C4-2B (cell line): ENCODE results near the gene DNAH14.

Experiments
- H3K27ac ChIP-seq: fragments of 450-650 bp; 2 replicates; pipeline ENCODE4 v1.5.1; 2017
- ZFX ChIP-seq: fragments of 450-650 bp; IDR thresholded peaks from 2 replicates; pipeline ENCODE4 v1.6.1; 2017
- TF ChIP-seq, protein P1 (sequence below): fragments of 450-650 bp; conservative IDR thresholded peaks from 2 replicates; pipeline ENCODE4 v1.5.1; 2017; ENCODE audit warnings: mild to moderate bottlenecking

Gene DNAH14

GRCh38 chr1:225440380-225441221, 511.1 kb downstream of the DNAH14 start:
- TF ChIP-seq, protein P1, sequence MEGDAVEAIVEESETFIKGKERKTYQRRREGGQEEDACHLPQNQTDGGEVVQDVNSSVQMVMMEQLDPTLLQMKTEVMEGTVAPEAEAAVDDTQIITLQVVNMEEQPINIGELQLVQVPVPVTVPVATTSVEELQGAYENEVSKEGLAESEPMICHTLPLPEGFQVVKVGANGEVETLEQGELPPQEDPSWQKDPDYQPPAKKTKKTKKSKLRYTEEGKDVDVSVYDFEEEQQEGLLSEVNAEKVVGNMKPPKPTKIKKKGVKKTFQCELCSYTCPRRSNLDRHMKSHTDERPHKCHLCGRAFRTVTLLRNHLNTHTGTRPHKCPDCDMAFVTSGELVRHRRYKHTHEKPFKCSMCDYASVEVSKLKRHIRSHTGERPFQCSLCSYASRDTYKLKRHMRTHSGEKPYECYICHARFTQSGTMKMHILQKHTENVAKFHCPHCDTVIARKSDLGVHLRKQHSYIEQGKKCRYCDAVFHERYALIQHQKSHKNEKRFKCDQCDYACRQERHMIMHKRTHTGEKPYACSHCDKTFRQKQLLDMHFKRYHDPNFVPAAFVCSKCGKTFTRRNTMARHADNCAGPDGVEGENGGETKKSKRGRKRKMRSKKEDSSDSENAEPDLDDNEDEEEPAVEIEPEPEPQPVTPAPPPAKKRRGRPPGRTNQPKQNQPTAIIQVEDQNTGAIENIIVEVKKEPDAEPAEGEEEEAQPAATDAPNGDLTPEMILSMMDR, result no peak
- no peak for TF ChIP-seq ZFX
- H3K27ac ChIP-seq, result no peak overlapping the region

DNA sequence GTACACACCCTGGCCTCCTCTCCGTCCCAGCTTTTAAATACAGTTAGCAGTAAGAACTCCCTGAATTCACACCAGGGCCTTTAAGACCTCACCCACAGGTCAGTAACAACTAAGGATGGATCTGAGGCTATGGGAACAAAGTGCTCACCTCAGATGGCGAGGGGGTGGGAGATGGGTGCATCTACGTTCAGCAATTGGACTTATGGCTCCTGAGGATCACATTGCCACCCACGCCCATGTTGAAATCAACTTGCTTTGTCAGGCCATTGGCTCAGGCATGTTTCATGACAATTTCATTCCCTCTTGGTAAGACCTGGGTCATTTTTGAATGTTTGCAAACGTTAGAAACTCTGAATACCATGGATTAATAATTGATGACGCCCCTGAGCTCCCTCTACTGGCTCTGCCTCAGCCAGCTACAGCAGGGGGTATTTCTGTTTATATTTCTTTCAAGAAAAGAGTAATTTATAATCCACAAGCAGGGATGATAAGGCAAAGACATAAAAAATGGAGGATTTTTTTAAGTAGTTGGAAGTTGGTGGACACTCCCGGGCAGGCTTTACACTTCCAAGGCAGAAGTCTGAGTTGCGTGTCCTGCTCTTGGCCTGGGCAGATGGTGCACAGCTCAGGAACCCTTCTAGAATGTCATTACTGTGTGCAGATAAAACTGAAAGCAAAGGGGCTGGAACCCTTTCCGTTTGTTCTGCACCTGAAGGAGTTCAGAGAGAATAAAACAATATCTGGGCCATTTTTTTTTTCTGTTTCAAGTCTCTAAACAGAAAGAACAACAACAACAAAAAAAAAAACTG, 512.0 kb downstream of the DNAH14 start:
- TF ChIP-seq, protein P1, result no peak
- TF ChIP-seq ZFX, result no peak
- H3K27ac ChIP-seq, result no peak overlapping the region

GRCh38 chr1:225442123-225442505, 512.6 kb downstream of the DNAH14 start:
- no peak overlapping the region for H3K27ac ChIP-seq
- TF ChIP-seq, protein P1, result no peak
- no peak for TF ChIP-seq ZFX

DNA sequence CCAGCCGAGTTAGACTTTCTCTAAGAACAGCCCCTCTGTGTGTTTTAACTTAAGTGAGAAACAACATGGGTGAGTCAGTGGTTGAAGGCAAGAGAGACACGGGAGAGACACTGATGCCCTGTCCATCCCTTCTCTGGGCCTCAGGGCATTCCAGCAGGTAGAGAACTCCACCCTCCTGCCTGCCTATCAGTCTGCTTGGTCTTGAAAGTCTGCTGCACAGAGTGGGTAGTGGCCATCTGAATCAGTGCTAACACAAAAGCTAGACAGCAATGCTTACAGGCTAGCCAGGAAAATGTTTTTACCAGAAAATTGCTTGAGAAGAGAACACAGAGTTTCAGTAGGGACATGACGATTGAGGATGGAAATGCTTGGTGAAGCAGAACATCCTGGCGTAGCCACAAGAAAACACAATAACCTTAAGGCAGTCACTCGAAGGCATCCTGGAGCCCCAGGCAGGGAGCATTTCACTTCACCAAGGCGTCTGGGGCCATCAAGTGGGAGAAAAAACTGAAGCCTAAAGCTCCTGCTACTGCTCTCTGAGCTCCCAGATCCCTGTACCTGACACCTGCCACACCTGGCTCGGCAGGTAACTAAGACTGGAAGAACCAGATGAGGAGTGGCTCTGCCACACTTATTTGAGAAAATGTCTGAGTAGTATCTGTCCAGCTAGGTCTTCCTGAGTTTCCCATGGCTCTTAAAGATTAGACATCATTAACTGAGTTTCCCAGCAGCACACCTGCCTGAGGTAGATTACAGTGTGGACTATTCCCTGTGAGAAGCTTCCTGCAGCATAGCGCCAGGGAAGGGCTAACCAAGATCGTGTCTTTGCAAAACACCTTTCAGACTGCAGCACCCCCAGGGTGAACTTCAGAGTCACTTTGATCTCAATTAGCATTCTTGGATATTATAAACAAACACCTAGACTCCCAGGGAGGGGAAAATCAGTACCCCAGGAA, 516.4 kb downstream of the DNAH14 start:
- TF ChIP-seq ZFX, result no peak
- TF ChIP-seq, protein P1, result no peak
- no peak overlapping the region for H3K27ac ChIP-seq

DNA sequence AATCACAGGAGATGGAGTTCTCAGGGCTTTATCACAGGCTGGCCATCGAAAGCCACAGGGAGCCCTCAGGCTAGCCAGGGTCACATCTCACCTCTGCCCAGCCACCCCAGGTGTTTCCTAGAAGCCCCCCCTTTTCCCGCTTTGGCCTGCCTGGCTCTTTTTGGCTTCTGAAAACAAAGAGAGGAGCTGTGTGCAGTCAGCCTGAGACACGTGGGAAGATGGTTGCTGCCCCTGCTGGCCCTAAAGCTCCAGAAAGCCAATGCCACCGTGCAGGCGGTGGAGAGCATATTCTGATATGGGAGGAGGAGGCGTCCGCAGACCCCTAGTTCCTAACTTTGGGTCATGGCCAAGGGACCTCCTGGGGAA, 517.1 kb downstream of the DNAH14 start:
- TF ChIP-seq, protein P1, result no peak
- TF ChIP-seq ZFX, result no peak
- H3K27ac ChIP-seq, result no peak overlapping the region

DNA sequence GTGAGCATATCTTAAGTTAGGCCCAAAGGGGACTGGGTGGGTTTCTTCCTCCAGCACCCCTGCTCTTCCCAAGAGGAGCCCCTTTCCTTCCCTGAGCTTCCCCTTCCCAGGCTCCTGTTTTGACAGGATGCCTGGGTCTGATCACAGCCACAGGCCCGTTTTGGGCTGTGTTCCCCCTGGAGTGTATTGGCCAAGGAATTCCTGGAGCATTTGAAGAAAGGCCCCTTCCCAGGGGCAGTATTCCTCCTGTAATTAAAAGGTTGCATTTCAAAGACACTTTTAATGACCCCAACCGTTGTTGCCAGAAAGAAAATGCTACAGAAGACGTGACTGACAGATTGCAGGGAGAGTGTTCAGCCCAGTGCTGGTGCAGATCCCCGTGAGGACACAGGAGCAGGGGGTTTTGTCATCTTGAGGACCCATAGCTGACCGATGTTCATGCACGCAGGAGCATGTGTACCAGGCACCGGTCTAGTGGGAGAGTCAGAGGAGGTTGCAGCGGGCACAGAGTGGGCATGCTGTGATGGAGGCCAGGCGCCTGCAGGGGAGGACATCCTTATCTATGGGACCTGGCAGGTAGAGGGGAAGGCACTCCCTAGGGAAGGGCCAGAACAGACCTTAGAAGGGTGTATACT, 517.6 kb downstream of the DNAH14 start:
- TF ChIP-seq, protein P1, result no peak
- TF ChIP-seq ZFX, result no peak
- H3K27ac ChIP-seq, result no peak overlapping the region
